GM18867 (cell line): ENCODE measurements around the gene RHOBTB3.
"Not testable (repeated sequence)": the region's sequence is repeated elsewhere in the genome, so short reads cannot be mapped to it uniquely, and the experiment has no call there.

Source experiments
- ATAC-seq: cut with Tn5 transposase; IDR thresholded peaks from one replicate; pipeline ENCODE4 v1.9.1; 2021; ENCODE audit warnings: mild to moderate bottlenecking, moderate library complexity; ENCODE audit not compliant: unreplicated experiment

Gene RHOBTB3

DNA sequence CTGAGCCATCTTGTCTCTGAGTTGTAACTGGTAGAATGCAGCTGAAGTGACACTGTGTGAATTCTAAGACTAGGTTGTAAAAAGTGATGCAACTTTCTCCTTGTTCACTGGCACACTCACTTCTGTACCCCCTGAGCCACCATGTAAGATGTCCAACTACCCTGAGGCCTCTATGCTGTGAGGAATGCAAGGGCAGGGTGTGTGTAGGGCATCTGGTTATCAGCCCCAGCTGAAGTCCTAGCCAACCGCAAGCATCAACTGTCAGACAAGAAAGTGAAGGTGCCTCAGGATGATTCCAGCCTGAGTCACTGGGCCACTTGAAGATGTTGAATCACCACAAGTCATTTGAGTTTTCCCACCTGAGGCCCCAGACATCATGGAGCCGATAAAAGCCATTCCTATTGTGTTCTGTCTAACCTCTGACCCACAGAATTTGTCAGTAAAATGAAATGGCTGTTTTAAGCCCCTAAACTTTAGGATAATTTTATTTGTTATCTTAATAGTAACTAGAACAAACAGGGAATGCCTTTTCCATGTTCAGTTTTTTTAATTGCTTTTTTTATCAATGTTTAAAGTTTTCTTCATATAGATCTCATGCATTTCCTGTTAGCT, 18.7 kb upstream of the RHOBTB3 start:
- no peak for ATAC-seq

DNA sequence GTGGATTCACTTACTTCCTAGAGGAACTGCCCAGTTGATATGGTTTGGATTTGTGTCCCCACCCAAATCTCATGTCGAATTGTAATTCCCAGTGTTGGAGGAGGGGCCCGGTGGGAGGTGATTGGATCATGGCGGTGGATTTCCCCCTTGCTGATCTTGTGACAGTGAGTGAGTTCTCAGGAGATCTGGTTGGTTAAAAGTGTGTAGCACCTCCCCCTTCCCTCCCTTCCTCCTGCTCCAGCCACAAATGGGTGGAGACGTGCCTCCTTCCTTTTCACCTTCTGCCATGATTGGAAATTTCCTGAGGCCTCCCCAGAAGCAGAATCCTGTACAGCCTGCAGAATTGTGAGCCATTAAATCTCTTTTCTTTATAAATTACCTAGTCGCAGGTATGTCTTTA, 17.9 kb upstream of the RHOBTB3 start:
- ATAC-seq = not testable (repeated sequence)

DNA sequence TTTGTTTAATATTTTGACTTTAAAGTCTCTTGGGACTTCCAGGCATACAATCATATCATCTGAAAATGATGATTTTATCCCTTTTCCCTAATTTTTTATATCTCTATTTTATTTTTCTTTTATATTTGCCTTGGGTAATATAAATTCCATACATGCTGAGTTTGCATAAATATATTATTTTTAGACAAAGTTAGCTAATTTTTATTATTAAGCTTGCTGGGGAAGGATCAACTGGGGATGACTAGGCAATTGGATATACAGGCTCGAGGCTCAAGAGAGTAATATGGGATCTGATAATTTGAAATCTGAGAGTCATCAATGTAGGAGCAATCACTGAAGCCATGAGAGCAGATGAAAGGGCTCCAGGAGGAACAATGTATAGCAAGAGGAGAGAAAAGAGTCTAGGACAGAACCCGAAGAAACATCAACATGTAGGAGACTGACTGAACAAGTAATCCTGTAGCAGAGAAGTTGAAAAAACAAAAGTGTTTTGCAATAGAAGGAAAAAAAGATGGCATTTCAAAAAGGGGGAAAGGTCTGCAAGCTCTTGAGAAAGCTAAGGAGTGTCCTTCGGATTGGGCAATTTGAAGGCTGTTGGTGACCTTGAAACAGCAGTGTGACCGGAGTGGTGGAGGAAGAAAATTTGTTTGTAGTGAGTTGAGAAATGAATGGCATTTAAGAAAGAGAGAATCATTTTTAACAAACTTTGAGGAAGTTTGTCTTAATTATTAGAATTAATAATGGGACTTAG, 17.0 kb upstream of the RHOBTB3 start:
- ATAC-seq = no peak

DNA sequence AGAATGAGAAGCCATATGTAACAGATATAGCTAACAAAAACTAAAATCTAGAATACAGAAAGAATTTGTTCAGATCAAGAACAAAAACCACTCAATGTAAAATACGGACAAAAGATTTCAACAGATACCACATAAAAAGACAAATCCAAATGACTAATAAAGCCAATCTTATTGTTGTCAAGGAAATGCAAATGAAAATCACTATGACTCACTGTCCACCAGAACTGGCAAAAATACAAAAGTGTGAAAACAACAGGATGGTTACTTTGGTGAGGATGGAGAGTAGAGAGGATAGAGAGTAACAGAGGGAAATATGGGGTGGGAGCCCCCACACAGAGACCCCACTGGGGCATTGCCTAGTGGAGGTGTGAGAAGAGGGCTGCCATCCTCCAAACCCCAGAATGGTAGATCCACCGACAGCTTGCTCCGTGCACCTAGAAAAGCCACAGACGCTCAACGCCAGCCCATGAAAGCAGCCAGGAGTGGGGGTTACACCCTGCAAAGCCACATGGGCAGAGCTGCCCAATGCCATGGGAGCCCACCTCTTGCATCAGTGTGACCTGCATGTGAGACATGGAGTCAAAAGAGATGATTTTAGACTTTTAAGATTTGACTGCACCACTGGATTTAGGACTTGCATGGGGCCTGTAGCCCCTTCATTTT, 15.2 kb upstream of the RHOBTB3 start:
- ATAC-seq = peak; percentile 54

DNA sequence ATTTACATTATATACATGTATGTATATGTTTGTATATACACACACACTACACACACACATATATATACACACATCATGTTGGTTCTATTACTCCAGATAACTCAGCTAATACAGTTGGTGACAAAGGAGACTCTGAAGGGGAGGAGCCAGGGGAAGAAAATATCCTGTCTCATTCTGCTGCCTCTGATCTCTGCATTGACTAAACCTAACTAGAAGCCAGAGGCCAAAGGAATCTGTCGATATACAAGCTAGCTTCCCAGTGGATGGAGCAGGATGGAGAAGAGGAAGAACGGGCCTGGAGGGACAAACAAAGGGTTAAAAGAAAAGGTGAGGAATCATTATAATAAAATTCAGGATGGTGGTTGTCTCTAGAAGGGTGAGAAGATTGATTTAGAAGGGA, 13.7 kb upstream of the RHOBTB3 start:
- ATAC-seq = no peak

DNA sequence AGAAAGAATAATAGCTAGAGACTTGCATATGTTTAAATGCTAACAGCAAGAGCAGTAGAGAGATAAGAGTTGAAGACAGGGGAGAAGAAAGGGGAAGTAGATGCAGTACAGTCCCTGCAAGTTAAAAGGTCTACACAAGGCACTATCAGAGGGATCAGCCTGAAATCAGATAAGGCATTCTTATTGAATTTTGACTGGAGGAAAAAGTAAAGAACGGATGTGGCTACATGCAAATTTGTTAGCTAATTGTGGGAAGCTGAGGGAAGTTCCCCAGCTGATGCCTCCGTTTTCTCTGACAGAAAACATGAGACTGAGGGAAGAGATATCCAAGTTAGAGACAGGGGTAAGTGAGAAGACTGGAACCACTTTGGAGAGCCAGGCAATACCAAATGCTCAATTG, 12.9 kb upstream of the RHOBTB3 start:
- ATAC-seq = peak; percentile 80

DNA sequence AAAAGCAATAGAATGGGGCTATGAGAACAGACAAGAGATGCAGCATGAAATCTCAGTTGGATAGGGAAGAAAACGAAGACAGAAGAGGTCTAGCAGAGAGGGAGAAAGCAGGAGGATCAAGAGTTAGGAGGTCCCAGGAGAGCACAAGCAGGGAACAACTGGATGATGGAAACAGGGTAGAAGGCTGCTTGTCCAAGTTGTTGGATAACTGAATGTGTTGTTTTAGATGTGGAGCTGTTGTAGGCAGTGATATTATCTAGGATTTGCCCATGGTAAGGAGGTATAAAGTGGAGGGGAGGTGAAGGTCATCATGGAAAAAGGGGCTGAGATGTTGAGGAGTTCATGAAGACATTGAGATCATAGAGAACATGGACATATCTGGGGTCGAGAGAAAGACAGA, 12.4 kb upstream of the RHOBTB3 start:
- ATAC-seq = no peak

DNA sequence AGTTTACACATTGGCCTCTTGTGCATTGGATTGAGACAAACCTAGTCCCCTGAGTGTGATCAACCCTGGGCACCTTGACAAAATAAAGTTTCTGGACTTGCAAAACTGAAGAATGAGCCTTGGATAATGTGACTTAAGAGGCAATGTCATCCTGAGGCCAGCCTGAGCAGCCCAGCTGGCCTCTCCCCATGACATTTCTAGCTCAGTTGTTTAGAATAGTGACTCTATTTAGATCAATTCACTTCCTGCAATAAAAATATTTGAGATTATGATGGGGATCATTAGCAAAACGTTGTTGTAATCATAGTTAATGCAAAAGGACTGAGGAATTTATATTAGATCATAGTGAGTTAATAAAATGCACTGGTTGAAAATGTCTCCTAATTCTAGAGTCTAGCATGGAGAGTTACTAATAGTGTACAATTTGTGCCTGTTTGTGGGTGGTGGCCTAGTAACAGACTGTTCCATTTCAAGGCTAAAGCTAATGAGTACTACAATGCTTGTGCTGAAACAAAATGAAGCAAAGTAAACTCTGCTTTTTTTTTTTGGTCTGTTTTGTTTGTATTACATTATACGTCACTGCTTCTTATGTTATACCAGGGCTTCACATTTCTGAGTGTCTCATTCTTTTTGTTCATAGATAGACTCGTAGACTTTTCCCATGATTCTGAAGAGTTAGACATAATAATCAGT, 10.9 kb upstream of the RHOBTB3 start:
- ATAC-seq = no peak

DNA sequence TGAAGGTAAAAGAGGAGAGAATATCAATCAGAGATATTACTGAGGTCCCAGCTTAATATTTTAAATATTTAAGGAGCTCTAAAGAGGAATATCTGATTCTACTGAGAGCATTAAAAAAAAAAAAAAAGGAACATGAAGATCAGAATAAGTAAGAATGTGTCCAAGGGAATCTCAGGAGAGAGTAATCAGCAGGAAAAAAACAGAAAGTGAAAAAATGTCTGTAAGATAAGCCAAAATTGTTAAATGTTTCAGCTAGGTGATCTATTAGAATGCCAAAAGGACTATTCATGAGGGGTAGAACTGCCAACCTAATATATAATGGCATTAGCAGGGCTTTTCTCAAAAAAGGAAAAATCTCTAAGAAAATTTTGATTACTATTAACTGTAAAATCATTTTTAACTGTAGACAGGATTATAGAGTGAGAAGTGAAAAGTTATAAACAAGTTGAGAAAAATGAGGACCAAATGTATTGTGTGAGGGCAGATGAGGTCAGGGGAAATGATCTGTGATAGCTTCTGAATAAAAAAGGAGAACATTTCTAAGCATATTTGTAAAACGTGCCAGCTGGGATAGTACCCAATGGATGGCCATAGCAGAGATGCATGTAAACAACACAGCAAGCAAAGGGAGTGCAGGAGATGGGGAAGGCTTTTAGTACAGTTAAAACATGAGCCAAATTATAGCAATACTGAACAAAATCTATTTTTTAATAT, 9.4 kb upstream of the RHOBTB3 start:
- ATAC-seq = no peak

DNA sequence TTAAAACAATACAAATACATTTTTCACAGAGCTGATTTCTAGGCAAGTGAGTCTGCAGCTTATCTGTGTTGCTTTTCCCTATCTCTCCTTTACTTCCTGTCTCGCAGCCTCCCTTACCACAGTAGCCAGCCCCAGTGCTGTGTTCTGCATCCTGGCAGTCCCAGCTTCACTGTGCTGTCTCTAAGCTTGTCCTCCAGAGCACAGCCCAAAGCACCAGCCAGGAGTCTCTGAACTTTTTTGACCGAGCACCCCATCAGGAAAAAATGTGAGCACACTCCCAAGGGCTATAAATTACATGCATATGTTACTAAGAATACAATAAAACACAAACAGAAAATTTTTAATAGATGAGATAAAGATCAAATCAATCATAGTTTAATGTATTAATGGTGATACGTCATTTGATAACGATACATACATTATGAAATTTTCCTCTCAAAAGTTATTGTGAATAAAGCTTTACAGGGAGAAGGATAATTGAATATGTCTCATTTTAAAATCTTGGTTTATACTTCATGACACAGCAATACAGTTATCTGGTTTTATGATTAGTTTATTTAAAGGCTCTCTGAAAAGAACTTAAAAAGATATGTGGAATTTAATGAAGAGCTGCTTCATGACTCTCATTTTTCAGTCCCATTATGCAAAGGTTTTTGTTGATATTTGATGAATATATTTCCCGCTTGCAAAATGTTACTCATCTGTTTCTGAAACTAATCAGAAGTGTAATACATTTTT, 7.3 kb upstream of the RHOBTB3 start:
- ATAC-seq = no peak

DNA sequence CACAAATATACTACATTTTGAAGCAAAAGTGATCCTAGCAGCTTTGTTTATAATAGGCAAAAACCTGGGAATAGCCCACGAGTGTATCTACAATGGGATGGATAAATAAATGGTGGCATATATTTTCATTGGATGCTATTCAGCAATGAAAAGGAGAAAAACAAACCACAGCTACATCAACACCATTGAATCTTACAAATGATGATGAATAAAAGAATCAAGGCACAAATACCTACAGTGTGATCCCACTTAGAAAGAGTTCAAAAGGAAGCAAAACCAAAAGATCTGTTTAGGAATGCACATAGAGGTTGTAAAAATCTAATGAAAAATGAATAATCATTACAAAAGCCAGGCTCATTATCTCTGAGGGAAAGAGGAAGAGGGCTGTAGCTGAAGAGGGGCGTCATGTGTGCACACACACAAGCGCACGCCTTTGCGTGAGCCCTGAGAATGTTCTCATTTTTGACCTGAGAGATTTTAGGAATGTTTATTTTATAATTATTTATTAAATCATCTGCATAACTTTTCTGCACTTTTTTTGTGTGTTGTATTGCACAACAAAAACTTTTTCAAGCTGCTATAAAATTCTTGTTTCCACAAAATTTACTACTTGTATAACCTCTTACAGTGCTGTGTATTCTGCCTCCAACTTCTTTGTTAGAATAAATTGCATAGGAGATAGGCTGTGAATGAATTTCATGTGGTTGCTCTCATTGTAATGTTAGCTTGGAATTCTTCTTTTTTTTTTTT, 5.9 kb upstream of the RHOBTB3 start:
- ATAC-seq = no peak

DNA sequence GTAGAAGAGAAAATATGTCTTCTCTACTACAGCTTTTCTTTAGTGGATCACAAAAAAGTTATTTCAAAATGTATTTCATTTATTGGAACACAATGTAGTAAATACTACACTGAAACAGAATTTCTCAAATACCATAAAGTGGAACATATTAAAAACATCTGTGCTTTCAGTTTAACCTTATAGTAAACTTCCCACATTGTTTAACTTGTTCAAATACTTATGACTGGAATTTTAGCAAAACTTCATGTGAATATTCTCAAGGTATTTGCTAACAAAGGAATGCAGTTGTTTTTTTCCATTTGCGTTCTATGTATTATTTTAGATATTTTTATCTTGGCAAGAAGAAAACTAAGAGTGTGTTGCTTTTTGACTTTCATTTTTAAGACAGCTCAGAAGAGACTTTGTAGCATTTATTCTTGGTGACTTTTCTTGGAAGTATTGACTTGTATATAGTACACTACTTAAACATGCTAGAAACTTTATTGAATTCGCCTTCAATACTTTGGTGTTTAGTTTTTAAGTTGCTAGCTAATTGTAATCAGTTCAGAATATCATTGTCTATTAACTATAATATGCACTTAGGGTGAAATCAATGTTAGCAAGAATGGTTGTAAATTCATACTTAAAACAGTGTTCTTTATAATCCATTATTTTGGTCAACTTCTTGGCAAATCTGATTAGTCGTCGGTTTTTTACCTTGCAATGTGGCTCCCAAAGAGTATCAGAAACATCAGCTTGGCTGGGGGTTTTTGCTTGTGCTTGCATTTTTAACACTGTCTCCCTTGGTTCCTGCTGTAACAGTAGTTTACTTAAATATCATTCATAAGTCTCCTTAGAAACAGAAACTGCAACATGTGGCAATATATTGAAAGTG, 5.0 kb upstream of the RHOBTB3 start:
- ATAC-seq = peak; percentile 47

DNA sequence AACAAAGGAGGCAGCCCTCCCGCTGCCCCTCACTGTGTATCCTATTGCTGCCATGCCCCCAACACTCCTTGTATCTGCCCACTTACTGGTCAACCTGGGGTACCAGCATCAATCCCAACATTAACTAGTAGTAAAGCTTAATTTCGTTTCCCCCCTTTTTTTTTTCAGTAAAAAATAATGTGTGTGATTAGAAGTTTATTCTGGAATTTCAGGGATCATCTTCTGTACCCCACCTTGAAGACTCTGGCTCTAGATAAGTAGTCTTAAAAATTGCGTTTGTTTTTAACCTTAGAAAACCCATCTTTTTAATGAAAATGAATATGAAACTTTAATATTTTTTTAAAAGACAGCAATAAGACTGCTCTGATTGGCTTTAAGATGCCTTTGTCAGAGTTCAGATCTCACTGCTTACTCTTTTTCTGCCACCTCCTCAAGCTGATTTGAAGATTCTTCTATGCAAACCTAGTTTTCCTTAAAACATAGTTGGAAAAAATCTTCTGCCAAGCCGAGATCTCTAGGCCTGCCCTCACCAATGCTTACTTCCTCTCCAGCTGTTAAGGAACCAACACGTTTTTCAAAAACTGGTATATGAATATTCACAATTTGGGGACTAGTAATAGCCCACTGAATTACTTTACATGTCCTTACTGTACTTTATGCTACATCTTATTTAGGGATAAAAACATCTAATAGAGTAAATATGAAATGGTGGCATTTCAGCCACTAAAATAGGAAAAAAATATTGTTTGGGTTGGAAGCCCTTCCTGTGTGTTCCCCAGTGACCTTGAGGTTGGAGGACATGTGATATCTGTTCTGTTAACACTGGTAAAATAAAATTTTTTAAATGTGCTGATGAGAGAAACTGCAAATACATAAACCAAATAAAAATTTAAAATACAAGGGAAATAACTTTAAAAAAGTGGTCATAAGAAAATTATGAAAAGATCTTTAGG, 4.0 kb upstream of the RHOBTB3 start:
- no peak for ATAC-seq

DNA sequence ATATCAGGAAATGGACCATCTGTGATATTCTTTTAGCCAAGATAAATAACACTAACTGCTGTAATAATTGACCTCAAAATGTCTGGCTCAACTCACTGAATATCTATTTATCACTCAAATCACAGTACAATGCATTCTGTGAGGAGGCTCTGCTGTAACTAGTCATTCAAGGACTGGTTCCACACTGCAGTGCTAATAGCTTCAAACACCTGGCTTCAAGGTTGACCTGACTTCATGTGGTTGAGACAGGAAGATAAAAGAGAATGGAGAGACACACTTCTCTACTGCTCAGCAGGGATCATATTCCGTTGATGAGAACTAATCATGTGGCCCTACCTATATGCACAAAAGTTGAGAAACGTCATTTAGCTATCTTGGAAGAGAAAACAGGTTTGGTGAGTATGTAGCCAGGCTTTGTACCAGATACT, 3.4 kb upstream of the RHOBTB3 start:
- ATAC-seq = no peak

DNA sequence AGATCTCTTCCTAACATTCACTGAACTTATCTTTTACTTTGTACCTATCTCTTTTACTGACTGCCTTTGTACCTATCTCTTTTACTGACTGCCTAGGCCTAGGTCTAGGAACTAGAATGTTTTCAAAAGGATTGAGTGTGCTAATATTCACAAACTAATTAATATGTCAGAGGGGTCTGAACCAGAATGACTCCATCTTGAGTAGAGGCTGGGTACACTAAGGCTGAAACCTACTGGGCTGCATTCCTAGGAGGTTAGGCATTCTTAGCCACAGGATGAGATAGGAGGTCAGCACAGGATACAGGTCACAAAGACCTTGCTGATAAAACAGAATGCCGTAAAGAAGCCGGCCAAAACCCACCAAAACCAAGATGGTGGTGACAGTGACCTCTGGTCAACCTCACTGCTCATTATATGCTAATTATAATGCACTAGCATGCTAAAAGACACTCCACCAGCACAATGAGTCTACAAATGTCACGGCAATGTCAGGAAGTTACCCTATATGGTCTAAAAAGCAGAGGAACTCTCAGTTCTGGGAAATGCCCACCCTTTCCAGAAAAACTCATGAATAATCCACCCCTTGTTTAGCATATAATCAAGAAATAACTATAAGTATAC, 2.5 kb upstream of the RHOBTB3 start:
- ATAC-seq = no peak

DNA sequence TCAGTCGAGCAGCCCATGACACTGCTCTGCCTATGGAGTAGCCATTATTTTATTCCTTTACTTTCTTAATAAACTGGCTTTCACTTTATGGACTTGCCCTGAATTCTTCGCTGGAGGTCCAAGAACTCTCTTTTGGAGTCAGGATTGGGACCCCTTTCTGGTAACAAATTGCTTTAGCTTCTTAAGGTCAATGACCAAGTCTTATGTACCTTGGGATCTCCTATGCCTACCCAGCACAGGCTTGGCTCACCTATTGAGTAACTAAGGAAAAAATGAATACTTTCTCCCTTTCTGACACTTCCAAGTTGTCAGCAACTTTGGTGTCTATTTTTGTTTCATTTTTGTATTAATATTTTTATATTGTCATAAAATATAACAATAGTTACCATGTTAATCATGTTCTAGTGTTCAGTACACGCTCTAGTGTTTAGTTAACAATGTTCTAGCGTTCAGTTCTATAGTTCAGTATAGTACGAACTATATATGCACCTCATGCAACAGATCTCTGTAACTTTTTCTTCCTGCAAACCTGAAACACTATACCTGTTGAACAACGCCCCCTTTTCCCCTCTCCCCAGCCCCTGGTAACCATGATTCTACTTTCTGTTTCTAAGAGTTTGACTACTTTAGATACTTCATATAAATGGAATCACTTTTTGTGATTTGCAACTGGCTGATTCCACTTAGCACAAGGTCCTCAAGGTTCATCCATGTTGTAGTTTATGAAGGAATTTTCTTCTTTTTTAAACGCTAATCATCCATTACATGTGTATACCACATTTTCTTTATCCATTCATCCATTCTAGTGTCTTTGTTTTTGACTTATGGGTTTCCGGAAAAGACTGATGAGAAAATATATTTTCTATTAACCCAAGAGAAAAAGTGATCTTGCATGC, 1.8 kb upstream of the RHOBTB3 start:
- ATAC-seq = no peak
